K562 (cell line): ENCODE measurements around the gene DGKZ. TPM values are rescaled to one million over a fixed set of nuclear protein-coding genes. Genes with fewer than 3 reads are reported as not detected.

Experiments
- DMBX1 ChIP-seq: fragments of 250-450 bp; sonication (Bioruptor Pico); IDR thresholded peaks from 2 replicates; pipeline ENCODE4 v1.8.0; 2022; ENCODE audit warnings: inconsistent platforms, mild to moderate bottlenecking, moderate library complexity, borderline replicate concordance
- FOS ChIP-seq: IDR thresholded peaks from 3 replicates; pipeline ENCODE4 v1.6.1; 2011; ENCODE audit not compliant: insufficient read length; ENCODE audit errors: extremely low read depth
- HDAC1 ChIP-seq, 2 experiments: fragments of 450-650 bp; IDR thresholded peaks; 2 replicates each; pipeline ENCODE4 v1.6.1; 2016 to 2017; ENCODE audit warnings: inconsistent platforms in 1 of 2, mild to moderate bottlenecking in 1 of 2, moderate library complexity in 1 of 2
- KLF10 ChIP-seq: fragments of 250-450 bp; sonication (Bioruptor Pico); IDR thresholded peaks from 2 replicates; pipeline ENCODE4 v1.6.1; 2021; ENCODE audit warnings: matching md5 sums
- MAFF ChIP-seq: IDR thresholded peaks from 2 replicates; pipeline ENCODE4 v1.6.1; 2012; ENCODE audit warnings: low read length, improper control_type of control experiment
- MAFK ChIP-seq: IDR thresholded peaks from 2 replicates; pipeline ENCODE4 v1.6.1; 2011; ENCODE audit warnings: low read length, improper control_type of control experiment
- MEF2A ChIP-seq: IDR thresholded peaks from 2 replicates; pipeline ENCODE4 v1.6.1; 2011; ENCODE audit warnings: low read depth, mild to moderate bottlenecking, low read length, moderate library complexity; ENCODE audit not compliant: control insufficient read depth
- NFE2L1 ChIP-seq: fragments of 450-650 bp; IDR thresholded peaks from 2 replicates; pipeline ENCODE4 v1.6.1; 2016; ENCODE audit warnings: missing genetic modification characterization, low read depth, mild to moderate bottlenecking, missing compliant biosample characterization, moderate library complexity, borderline replicate concordance
- NR1H2 ChIP-seq: sonication (generic); formaldehyde crosslinking; IDR thresholded peaks from 2 replicates; pipeline ENCODE4 v1.4.0; 2020; ENCODE audit warnings: mild to moderate bottlenecking, missing genetic modification reagents
- RBM34 ChIP-seq: fragments of 200-400 bp; formaldehyde crosslinking; IDR thresholded peaks from 2 replicates; pipeline ENCODE4 v1.6.1; 2018; ENCODE audit warnings: low read length, borderline replicate concordance; ENCODE audit not compliant: insufficient read depth
- SMARCA4 ChIP-seq: fragments of 450-650 bp; IDR thresholded peaks from 2 replicates; pipeline ENCODE4 v1.6.1; 2016
- SRSF7 ChIP-seq: fragments of 200-400 bp; formaldehyde crosslinking; optimal IDR thresholded peaks from 2 replicates; pipeline ENCODE3; 2017; ENCODE audit warnings: mild to moderate bottlenecking, low read depth, low read length
- XRCC3 ChIP-seq: fragments of 450-650 bp; IDR thresholded peaks from 2 replicates; pipeline ENCODE4 v1.6.1; 2017; ENCODE audit warnings: mild to moderate bottlenecking, moderate library complexity
- ZBTB1 ChIP-seq: sonication (generic); formaldehyde crosslinking; IDR thresholded peaks from 2 replicates; pipeline ENCODE4 v1.8.1; 2023; ENCODE audit warnings: missing genetic modification reagents, low read depth, mild to moderate bottlenecking, borderline replicate concordance
- ZBTB2 ChIP-seq: fragments of 450-650 bp; IDR thresholded peaks from 2 replicates; pipeline ENCODE4 v1.6.1; 2016; ENCODE audit warnings: antibody characterized with exemption
- ZC3H4 ChIP-seq: sonication (generic); formaldehyde crosslinking; IDR thresholded peaks from 2 replicates; pipeline ENCODE4 v1.9.0; 2021; ENCODE audit warnings: missing genetic modification reagents, borderline replicate concordance
- ZNF274 ChIP-seq: IDR thresholded peaks from 2 replicates; pipeline ENCODE4 v1.6.1; 2011; ENCODE audit warnings: low read depth, mild to moderate bottlenecking, low read length, moderate library complexity, borderline replicate concordance
- polyA plus RNA-seq, 8 experiments: library from polyadenylated mRNA; depleted of rRNA in 4 of 8; stranded (reverse) in 5 of 8; unstranded in 3 of 8; fragments of >200 nt; fragmentation: Nextera tagmentation in 2 of 8; fragmentation: Illumina TruSeq in 1 of 8; extraction: Ambion mirVana in 2 of 8; extraction: Trizol in 1 of 8; gene quantifications; 2 replicates each; pipeline versions ENCODE4 v1.2.1 to v1.2.3, GENCODE V29; 2011 to 2014; ENCODE audit warnings: inconsistent platforms in 1 of 8, missing spikeins in 1 of 8
- total RNA-seq, 7 experiments: library from RNA; depleted of rRNA in 6 of 7; stranded (reverse); fragments of >200 nt in 6 of 7; fragmentation: Illumina TruSeq in 2 of 7; extraction: Trizol in 2 of 7; gene quantifications; 2 replicates each; pipeline versions ENCODE4 v1.2.1 to v1.2.3, GENCODE V29; 2011 to 2021; ENCODE audit warnings: low replicate concordance in 1 of 7
- TF ChIP-seq, protein P1 (sequence below), 2 experiments: fragments of 450-650 bp; IDR thresholded peaks; 2 replicates each; pipeline ENCODE4 v1.6.1; 2016; ENCODE audit warnings: mild to moderate bottlenecking in 2 of 2, borderline replicate concordance in 1 of 2, low read depth in 1 of 2, moderate library complexity in 1 of 2
- TF ChIP-seq, protein P2 (sequence below): sonication (generic); formaldehyde crosslinking; IDR thresholded peaks from 2 replicates; pipeline ENCODE4 v1.8.0; 2022; ENCODE audit warnings: mild to moderate bottlenecking, low read depth, missing genetic modification reagents

Gene DGKZ
- total and polyA plus RNA-seq, 9 of the 15 experiments (the other 6 are each of a cell fraction or from before 2014, with no cell fraction given), result 0.51 to 100 (median 44.2) TPM

DNA sequence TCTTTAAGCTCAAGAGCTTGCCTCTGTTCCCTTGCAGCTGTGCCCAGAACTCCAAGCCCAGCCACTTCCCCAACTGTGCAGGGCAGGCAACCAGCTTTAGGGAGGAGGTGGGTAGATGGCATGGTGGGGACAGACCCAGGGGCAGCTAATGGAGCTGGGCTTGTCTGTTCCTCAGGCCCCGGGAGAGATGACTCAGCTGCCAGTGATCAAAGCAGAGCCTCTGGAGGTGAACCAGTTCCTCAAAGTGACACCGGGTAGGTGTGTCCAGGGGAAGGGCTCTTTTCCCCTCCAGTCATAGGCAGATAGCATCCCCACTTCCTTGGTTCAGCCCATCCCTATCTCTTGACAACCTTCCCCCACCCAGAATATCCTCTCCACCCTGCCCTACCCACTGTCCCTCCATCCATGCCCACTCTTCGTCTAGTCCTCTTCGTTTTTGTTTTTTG lies 37.4 kb upstream of the DGKZ start (continued):
- TF ChIP-seq, protein P1, sequence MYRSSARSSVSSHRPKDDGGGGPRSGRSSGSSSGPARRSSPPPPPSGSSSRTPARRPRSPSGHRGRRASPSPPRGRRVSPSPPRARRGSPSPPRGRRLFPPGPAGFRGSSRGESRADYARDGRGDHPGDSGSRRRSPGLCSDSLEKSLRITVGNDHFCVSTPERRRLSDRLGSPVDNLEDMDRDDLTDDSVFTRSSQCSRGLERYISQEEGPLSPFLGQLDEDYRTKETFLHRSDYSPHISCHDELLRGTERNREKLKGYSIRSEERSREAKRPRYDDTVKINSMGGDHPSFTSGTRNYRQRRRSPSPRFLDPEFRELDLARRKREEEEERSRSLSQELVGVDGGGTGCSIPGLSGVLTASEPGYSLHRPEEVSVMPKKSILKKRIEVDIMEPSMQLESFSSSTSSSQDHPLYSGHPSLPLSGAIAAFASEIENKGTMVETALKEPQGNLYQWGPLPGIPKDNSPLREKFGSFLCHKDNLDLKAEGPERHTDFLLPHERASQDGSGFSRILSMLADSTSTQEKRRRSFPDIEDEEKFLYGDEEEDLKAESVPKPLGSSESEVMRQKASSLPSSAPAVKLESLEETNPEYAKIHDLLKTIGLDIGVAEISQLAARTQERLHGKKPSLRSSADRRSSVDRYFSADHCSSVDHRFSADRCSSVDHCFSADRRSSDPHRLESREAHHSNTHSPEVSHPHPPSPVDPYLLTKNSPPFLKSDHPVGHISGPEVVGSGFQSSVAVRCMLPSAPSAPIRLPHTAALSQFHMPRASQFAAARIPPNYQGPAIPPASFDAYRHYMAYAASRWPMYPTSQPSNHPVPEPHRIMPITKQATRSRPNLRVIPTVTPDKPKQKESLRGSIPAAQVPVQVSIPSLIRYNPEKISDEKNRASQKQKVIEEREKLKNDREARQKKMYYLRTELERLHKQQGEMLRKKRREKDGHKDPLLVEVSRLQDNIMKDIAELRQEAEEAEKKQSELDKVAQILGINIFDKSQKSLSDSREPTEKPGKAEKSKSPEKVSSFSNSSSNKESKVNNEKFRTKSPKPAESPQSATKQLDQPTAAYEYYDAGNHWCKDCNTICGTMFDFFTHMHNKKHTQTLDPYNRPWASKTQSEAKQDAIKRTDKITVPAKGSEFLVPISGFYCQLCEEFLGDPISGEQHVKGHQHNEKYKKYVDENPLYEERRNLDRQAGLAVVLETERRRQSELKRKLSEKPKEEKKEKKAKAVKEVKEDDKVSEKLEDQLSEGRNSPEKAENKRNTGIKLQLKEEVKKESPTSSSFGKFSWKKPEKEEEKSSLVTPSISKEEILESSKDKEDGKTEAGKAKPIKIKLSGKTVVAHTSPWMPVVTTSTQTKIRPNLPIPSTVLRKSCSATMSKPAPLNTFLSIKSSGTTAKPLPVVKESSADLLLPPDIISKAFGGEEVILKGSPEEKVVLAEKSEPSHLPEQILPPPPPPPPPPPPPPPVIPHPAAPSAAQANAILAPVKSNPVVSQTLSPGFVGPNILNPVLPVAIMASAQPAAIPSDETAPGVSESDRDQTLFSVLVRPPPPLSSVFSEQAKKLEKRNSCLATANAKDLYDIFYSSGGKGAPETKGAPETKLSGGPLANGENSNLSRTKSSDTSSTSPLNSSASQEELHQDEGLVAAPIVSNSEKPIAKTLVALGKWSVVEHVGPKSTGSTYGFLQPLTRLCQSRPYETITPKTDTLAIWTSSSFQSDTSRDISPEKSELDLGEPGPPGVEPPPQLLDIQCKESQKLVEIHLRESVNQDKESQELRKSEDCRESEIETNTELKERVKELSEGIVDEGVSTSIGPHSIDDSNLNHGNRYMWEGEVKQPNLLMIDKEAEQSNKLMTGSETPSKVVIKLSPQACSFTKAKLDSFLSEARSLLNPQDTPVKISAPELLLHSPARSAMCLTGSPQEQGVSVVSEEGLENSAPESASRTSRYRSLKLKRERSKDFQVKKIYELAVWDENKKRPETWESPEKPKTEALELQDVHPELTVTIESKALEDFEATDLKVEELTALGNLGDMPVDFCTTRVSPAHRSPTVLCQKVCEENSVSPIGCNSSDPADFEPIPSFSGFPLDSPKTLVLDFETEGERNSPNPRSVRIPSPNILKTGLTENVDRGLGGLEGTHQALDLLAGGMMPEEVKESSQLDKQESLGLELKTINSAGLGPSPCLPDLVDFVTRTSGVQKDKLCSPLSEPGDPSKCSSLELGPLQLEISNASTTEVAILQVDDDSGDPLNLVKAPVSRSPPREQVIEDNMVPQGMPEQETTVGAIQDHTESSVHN (IDR thresholded peaks at IDR 0.05; ENCODE audit: borderline replicate concordance in 1 of 2, low read depth in 1 of 2), result no peak
- TF ChIP-seq NR1H2 (CRISPR knock-in tag) (no peak), MAFF (peak; percentile 69; the same call in 1 of the 2 replicates), ZC3H4 (CRISPR knock-in tag) (no peak), ZNF274 (no peak), SRSF7 (no peak), ZBTB2 (peak; percentile 46; the same call in 1 of the 2 replicates), DMBX1 (peak; percentile 56; the same call in 1 of the 2 replicates), HDAC1 (IDR thresholded peaks at IDR 0.05) (peak in 1 of 2 experiments; percentile 60; a peak in 1 of 4 replicates), XRCC3 (no peak), ZBTB1 (CRISPR knock-in tag) (no peak), NFE2L1 (tag) (no peak), MAFK (peak; percentile 41; the same call in 1 of the 2 replicates), KLF10 (CRISPR knock-in tag) (no peak), MEF2A (no peak), SMARCA4 (no peak; the same call in none of the 2 replicates), FOS (no peak), RBM34 (no peak)
- TF ChIP-seq, protein P2, sequence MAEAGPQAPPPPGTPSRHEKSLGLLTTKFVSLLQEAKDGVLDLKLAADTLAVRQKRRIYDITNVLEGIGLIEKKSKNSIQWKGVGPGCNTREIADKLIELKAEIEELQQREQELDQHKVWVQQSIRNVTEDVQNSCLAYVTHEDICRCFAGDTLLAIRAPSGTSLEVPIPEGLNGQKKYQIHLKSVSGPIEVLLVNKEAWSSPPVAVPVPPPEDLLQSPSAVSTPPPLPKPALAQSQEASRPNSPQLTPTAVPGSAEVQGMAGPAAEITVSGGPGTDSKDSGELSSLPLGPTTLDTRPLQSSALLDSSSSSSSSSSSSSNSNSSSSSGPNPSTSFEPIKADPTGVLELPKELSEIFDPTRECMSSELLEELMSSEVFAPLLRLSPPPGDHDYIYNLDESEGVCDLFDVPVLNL (CRISPR knock-in tag), result no peak
